Mesenchymal stem cell (in vitro differentiated cells and primary cell): ENCODE data around the gene ERGIC1.

Experiments
- DNase-seq: peaks from one replicate; pipeline ENCODE4 v3.0.0-alpha.2; 2013
- H2AFZ ChIP-seq: one replicate; pipeline ENCODE4 v1.6.1; 2013; ENCODE audit warnings: low read depth, mild to moderate bottlenecking, control low read depth, inconsistent platforms, low read length, moderate library complexity
- H2AK5ac ChIP-seq: 2 replicates; pipeline ENCODE4 v1.6.1; 2013; ENCODE audit warnings: low read length, moderate library complexity, mild to moderate bottlenecking, inconsistent platforms; ENCODE audit not compliant: severe bottlenecking
- H2BK120ac ChIP-seq: one replicate; pipeline ENCODE4 v1.6.1; 2013; ENCODE audit warnings: low read depth, mild to moderate bottlenecking, inconsistent platforms, low read length, moderate library complexity
- H2BK12ac ChIP-seq, 2 experiments: one replicate each; pipeline ENCODE4 v1.6.1; 2013; ENCODE audit warnings: inconsistent platforms in 2 of 2, low read length in 2 of 2, mild to moderate bottlenecking in 2 of 2, moderate library complexity in 2 of 2, control low read depth in 1 of 2
- H2BK15ac ChIP-seq: one replicate; pipeline ENCODE4 v1.6.1; 2013; ENCODE audit warnings: mild to moderate bottlenecking, low read depth, inconsistent platforms; ENCODE audit not compliant: poor library complexity, severe bottlenecking
- H2BK5ac ChIP-seq: 2 replicates; pipeline ENCODE4 v1.6.1; 2013; ENCODE audit warnings: low read depth, mild to moderate bottlenecking, low read length, control low read depth, inconsistent platforms; ENCODE audit not compliant: poor library complexity, severe bottlenecking
- H3K14ac ChIP-seq, 2 experiments: one replicate each; pipeline ENCODE4 v1.6.1; 2013; ENCODE audit warnings: inconsistent platforms in 2 of 2, low read length in 2 of 2, control low read depth in 1 of 2, mild to moderate bottlenecking in 1 of 2, moderate library complexity in 1 of 2
- H3K18ac ChIP-seq, 2 experiments: one replicate each; pipeline ENCODE4 v1.6.1; 2013; ENCODE audit warnings: inconsistent platforms in 2 of 2, low read length in 2 of 2, control low read depth in 1 of 2, low read depth in 1 of 2, mild to moderate bottlenecking in 1 of 2
- H3K23ac ChIP-seq, 2 experiments: one replicate each; pipeline ENCODE4 v1.6.1; 2013; ENCODE audit warnings: inconsistent platforms in 2 of 2, low read length in 2 of 2, mild to moderate bottlenecking in 2 of 2, moderate library complexity in 2 of 2, control low read depth in 1 of 2
- H3K27ac ChIP-seq: 2 replicates; pipeline ENCODE4 v1.5.1; 2013; ENCODE audit warnings: mild to moderate bottlenecking, moderate library complexity, low read length, control low read depth, inconsistent platforms; ENCODE audit not compliant: poor library complexity, severe bottlenecking
- H3K27me3 ChIP-seq, 2 experiments: 2 replicates each; pipeline versions ENCODE4 v1.6.1 to v1.7.0; 2013; ENCODE audit warnings: low read length in 2 of 2, mild to moderate bottlenecking in 2 of 2, moderate library complexity in 2 of 2, control low read depth in 1 of 2, inconsistent platforms in 1 of 2; ENCODE audit not compliant: control insufficient read depth in 1 of 2, insufficient read depth in 1 of 2
- H3K36me3 ChIP-seq, 2 experiments: 2 replicates each; pipeline versions ENCODE4 v1.6.1 to v1.7.0; 2013; ENCODE audit warnings: low read length in 2 of 2, control low read depth in 1 of 2, inconsistent platforms in 1 of 2, low read depth in 1 of 2, mild to moderate bottlenecking in 1 of 2; ENCODE audit not compliant: insufficient read depth in 2 of 2, control insufficient read depth in 1 of 2
- H3K4ac ChIP-seq, 2 experiments: one replicate each; pipeline ENCODE4 v1.6.1; 2013; ENCODE audit warnings: inconsistent platforms in 2 of 2, low read length in 2 of 2, mild to moderate bottlenecking in 2 of 2, moderate library complexity in 2 of 2, control low read depth in 1 of 2, low read depth in 1 of 2
- H3K4me1 ChIP-seq: 2 replicates; pipeline ENCODE4 v1.6.1; 2013; ENCODE audit warnings: low read depth, low read length, control low read depth; ENCODE audit not compliant: control insufficient read depth, insufficient read depth
- H3K4me2 ChIP-seq: 2 replicates; pipeline ENCODE4 v1.6.1; 2013; ENCODE audit warnings: low read length, mild to moderate bottlenecking, inconsistent platforms; ENCODE audit not compliant: poor library complexity, severe bottlenecking
- H3K4me3 ChIP-seq, 2 experiments: 2 replicates each; pipeline versions ENCODE4 v1.5.1 to v1.7.0; 2013; ENCODE audit warnings: low read length in 2 of 2, mild to moderate bottlenecking in 2 of 2, control low read depth in 1 of 2, low read depth in 1 of 2; ENCODE audit not compliant: insufficient read depth in 1 of 2
- H3K79me1 ChIP-seq: replicated peaks from 2 replicates; pipeline ENCODE4 v1.6.1; 2013; ENCODE audit warnings: mild to moderate bottlenecking, control low read depth, low read length, inconsistent platforms; ENCODE audit not compliant: poor library complexity, severe bottlenecking
- H3K9ac ChIP-seq: 2 replicates; pipeline ENCODE4 v1.7.0; 2013; ENCODE audit warnings: mild to moderate bottlenecking, low read length, moderate library complexity
- H3K9me3 ChIP-seq: 2 replicates; pipeline ENCODE4 v1.7.0; 2013; ENCODE audit warnings: mild to moderate bottlenecking, low read length; ENCODE audit not compliant: control insufficient read depth
- H4K8ac ChIP-seq: one replicate; pipeline ENCODE4 v1.6.1; 2013; ENCODE audit warnings: inconsistent platforms, mild to moderate bottlenecking, low read length, moderate library complexity
- H4K91ac ChIP-seq: one replicate; pipeline ENCODE4 v1.6.1; 2013; ENCODE audit warnings: mild to moderate bottlenecking, low read length, inconsistent platforms
- whole genome bisulfite sequencing: methylation state at CpG from one replicate; pipeline ENCODE4 v1.1.7; 2013; ENCODE audit warnings: mixed read lengths; 5-methylcytosine and 5-hydroxymethylcytosine counted together

Gene ERGIC1

GRCh38 chr5:172915514-172915913, 81.5 kb downstream of the ERGIC1 start:
- H4K8ac ChIP-seq = no peak overlapping the region
- H4K91ac ChIP-seq = no peak overlapping the region
- no peak overlapping the region for H3K4me2 ChIP-seq
- no peak overlapping the region for H3K14ac ChIP-seq
- no peak overlapping the region for H3K18ac ChIP-seq
- peaks cover 64 to 79% of the 10 kb centered on the region in 2 experiments for H3K36me3 ChIP-seq
- no peak overlapping the region for H2AK5ac ChIP-seq
- no peaks in the 10 kb centered on the region for H3K27me3 ChIP-seq
- no peak overlapping the region for H2BK120ac ChIP-seq
- no peak overlapping the region for H3K4ac ChIP-seq
- H3K4me3 ChIP-seq = no peak overlapping the region
- H3K9me3 ChIP-seq = no peaks in the 10 kb centered on the region
- no peak overlapping the region for H2BK5ac ChIP-seq
- no peak overlapping the region for H2AFZ ChIP-seq
- no peak overlapping the region for H3K9ac ChIP-seq
- peaks cover 23% of the 10 kb centered on the region for H3K79me1 ChIP-seq
- H2BK15ac ChIP-seq = no peak overlapping the region
- H2BK12ac ChIP-seq = no peak overlapping the region
- no peak overlapping the region for H3K27ac ChIP-seq
- peaks cover 18% of the 10 kb centered on the region for H3K4me1 ChIP-seq
- DNase-seq = no peak
- H3K23ac ChIP-seq = no peak overlapping the region
- WGBS = 97% methylated on average over 10 of the region's 10 CpGs

- Histone ChIP-seq H3K18ac (no peak overlapping the region), H3K4ac (no peak overlapping the region), H2BK120ac (no peak overlapping the region), H4K8ac (no peak overlapping the region), H3K9ac (no peak overlapping the region), H3K9me3 (no peaks in the 10 kb centered on the region), H3K27me3 (no peaks in the 10 kb centered on the region), H2AFZ (no peak overlapping the region), H3K36me3 (peaks cover 76 to 92% of the 10 kb centered on the region in 2 experiments), H4K91ac (peak overlapping the region; percentile 18), H3K79me1 (peaks cover 21% of the 10 kb centered on the region), H2BK5ac (no peak overlapping the region), H3K4me1 (peaks cover 21% of the 10 kb centered on the region), H3K23ac (no peak overlapping the region), H3K27ac (no peak overlapping the region), H3K4me3 (no peak overlapping the region), H3K14ac (peak overlapping the region in 1 of 2 experiments; percentile 11), H2AK5ac (peak overlapping the region; percentile 10), H2BK15ac (no peak overlapping the region), H2BK12ac (no peak overlapping the region), H3K4me2 (no peak overlapping the region)
- DNase-seq = no peak
- WGBS = 94% methylated on average over 25 of the region's 28 CpGs
Measured at GRCh38 chr5:172918421-172919371, 84.6 kb downstream of the ERGIC1 start.

GRCh38 chr5:172919525-172920446, 85.7 kb downstream of the ERGIC1 start:
- Histone ChIP-seq H3K36me3 (peaks cover 79 to 93% of the 10 kb centered on the region in 2 experiments), H3K4me1 (peaks cover 21% of the 10 kb centered on the region), H2BK5ac (peak overlapping the region; percentile 47), H3K27me3 (no peaks in the 10 kb centered on the region), H3K4me3 (no peak overlapping the region), H3K23ac (peak overlapping the region in 1 of 2 experiments; percentile 23), H3K9me3 (no peaks in the 10 kb centered on the region), H2BK12ac (peak overlapping the region; percentile 38 to 40), H3K4me2 (no peak overlapping the region), H4K8ac (peak overlapping the region; percentile 79), H3K18ac (peak overlapping the region; percentile 40 to 64), H2AFZ (no peak overlapping the region), H3K4ac (peak overlapping the region; percentile 63 to 65), H3K79me1 (peaks cover 18% of the 10 kb centered on the region), H2AK5ac (peak overlapping the region; percentile 94), H3K14ac (peak overlapping the region in 1 of 2 experiments; percentile 66), H3K9ac (peak overlapping the region; percentile 52), H2BK15ac (peak overlapping the region; percentile 45), H4K91ac (peak overlapping the region; percentile 57), H2BK120ac (peak overlapping the region; percentile 25), H3K27ac (peak overlapping the region; percentile 68)
- 70% methylated on average over 14 of the region's 16 CpGs for WGBS
- no peak for DNase-seq
